Right lobe of liver (tissue), 6 donors: Measurements from ENCODE around the gene RASSF7. TPM values are rescaled to one million over a fixed set of nuclear protein-coding genes. Genes with fewer than 3 reads are reported as not detected.
A peak's percentile ranks its signal among the peaks of the same experiment; 100 is the strongest.

Experiments used
- ATAC-seq, 4 donors: fragments of 200-7000 bp; cut with Tn5 transposase; one replicate each; pipeline ENCODE4 v1.9.1; 2020; ENCODE audit warnings: mild to moderate bottlenecking in 4 of 4, moderate library complexity in 4 of 4
- DNase-seq, 3 donors: peaks; one replicate each; pipeline ENCODE4 v3.0.0-alpha.2; 2020
- H3K27ac ChIP-seq, 3 donors: fragments of 200-600 bp; one replicate each; pipeline ENCODE4 v1.8.0; 2022
- H3K27me3 ChIP-seq, 2 donors: fragments of 200-600 bp; one replicate each; pipeline ENCODE4 v1.8.0; 2022
- H3K36me3 ChIP-seq, 4 donors: fragments of 200-600 bp; sonication (generic) in 1 of 4; one replicate each; pipeline versions ENCODE4 v1.5.1 to v1.8.0; 2017 to 2022; ENCODE audit warnings: control low read depth in 1 of 4
- H3K4me1 ChIP-seq, 4 donors: fragments of 200-600 bp; sonication (generic) in 1 of 4; one replicate each; pipeline versions ENCODE4 v1.5.1 to v1.8.0; 2017 to 2022; ENCODE audit warnings: control low read depth in 1 of 4
- H3K4me3 ChIP-seq, 3 donors: fragments of 200-600 bp; one replicate each; pipeline ENCODE4 v1.8.0; 2022
- H3K9me3 ChIP-seq, 4 donors: fragments of 200-600 bp; sonication (generic) in 1 of 4; one replicate each; pipeline versions ENCODE4 v1.5.1 to v1.8.0; 2017 to 2022; ENCODE audit warnings: control low read depth in 1 of 4
- CTCF ChIP-seq, 4 donors: fragments of 200-600 bp in 3 of 4; fragments of 450-650 bp in 1 of 4; IDR thresholded peaks; one replicate each; pipeline versions ENCODE4 v1.5.1 to v1.8.0; 2016 to 2022; ENCODE audit warnings: antibody characterized with exemption in 4 of 4, mild to moderate bottlenecking in 2 of 4
- POLR2A ChIP-seq: fragments of 450-650 bp; IDR thresholded peaks from one replicate; pipeline ENCODE4 v1.6.1; 2017; ENCODE audit warnings: antibody characterized with exemption, mild to moderate bottlenecking
- WGBS: methylation state at CpG from one replicate; pipeline ENCODE4 v1.1.6; 2018; ENCODE audit warnings: low coverage, low lambda C conversion rate; ENCODE audit not compliant: insufficient coverage; ENCODE audit errors: missing lambda C conversion rate; 5-methylcytosine and 5-hydroxymethylcytosine counted together
- intact Hi-C, 2 donors: fragments of 100-400 bp; cut with DNase I; formaldehyde crosslinking; loops; one replicate each; pipeline versions ENCODE4 v1.11.2 to v1.14.1; 2022
- total RNA-seq, 6 experiments: library from RNA; depleted of rRNA in 2 of 6; stranded (reverse); fragments of >200 nt in 2 of 6; fragmentation: NEBNext Ultra II Directional in 3 of 6; extraction: Animal tissue kit (Norgen Biotek cat#: 25700) in 3 of 6; gene quantifications; one replicate each; pipeline versions ENCODE4 v1.1.0 to v1.2.4, GENCODE V29; 2016 to 2023
- donor health status: DM: no; HTN: yes; CAD: no.
- donor health status: DM: no; HTN: no; CAD: no.
- donor health status: DM: no; HTN: no; CAD: no.
- donor health status: DM: no; HTN: yes; CAD: no.
- donor health status: DM: no; HTN: yes; CAD: no.

Gene RASSF7
- total RNA-seq, 6 experiments from 2014 or later: 20.5 to 61.1 (median 39.5) TPM

- no peaks in the 10 kb centered on the region for H3K9me3 ChIP-seq
- H3K36me3 ChIP-seq: peaks cover 6 to 64% (median 34%) of the 10 kb centered on the region in 4 donors
- H3K4me1 ChIP-seq: peaks cover 0 to 67% (median 33%) of the 10 kb centered on the region in 4 donors
- 43% methylated on average over 9 of the region's 49 CpGs for WGBS
- DNase-seq (peak in 2 of 3 donors; percentile 79 to 80), ATAC-seq (peak in 2 of 4 donors; percentile 1 to 3)
- intact Hi-C loops: loop anchor here in 1 of 2 donors (5.0 kb wide), 1 partner anchor 54 kb away; no protein-coding TSS in a partner anchor
- H3K27me3 ChIP-seq: no peaks in the 10 kb centered on the region
- H3K4me3 ChIP-seq: no peak overlapping the region
- TF ChIP-seq POLR2A (no peak), CTCF (IDR thresholded peaks at IDR 0.05) (no peak)
- H3K27ac ChIP-seq: peak overlapping the region in 1 of 3 donors; percentile 64
Observed at GRCh38 chr11:611001-611996, 50.5 kb downstream of the RASSF7 start.

- peak; percentile 26 to 50 (median 38) for ATAC-seq
- intact Hi-C loops: loop anchor here in 1 of 2 donors (5.0 kb wide), 1 partner anchor 55 kb away; no protein-coding TSS in a partner anchor
- H3K27ac ChIP-seq: peak overlapping the region in 2 of 3 donors; percentile 28 to 64
- TF ChIP-seq CTCF (IDR thresholded peaks at IDR 0.05) (peak; percentile 32 to 50 (median 44)), POLR2A (no peak)
- peaks cover 6 to 54% (median 30%) of the 10 kb centered on the region in 4 donors for H3K36me3 ChIP-seq
- peaks cover 0 to 63% (median 31%) of the 10 kb centered on the region in 4 donors for H3K4me1 ChIP-seq
- H3K9me3 ChIP-seq: no peaks in the 10 kb centered on the region
- H3K27me3 ChIP-seq: no peaks in the 10 kb centered on the region
- WGBS: 18% methylated on average over 3 of the region's 27 CpGs
- peak; percentile 77 to 96 (median 91) for DNase-seq
- no peak overlapping the region for H3K4me3 ChIP-seq
Observed at GRCh38 chr11:612201-612960, 51.6 kb downstream of the RASSF7 start.

GRCh38 chr11:612961-613300 lies 52.2 kb downstream of the RASSF7 start:
- peaks cover 0 to 57% (median 28%) of the 10 kb centered on the region in 4 donors for H3K4me1 ChIP-seq
- intact Hi-C loops: loop anchor here in 1 of 2 donors (5.0 kb wide), 1 partner anchor 56 kb away; no protein-coding TSS in a partner anchor
- no CpG with 5 or more reads among the region's 10 CpGs for WGBS
- H3K4me3 ChIP-seq: no peak overlapping the region
- no peak for TF ChIP-seq POLR2A
- TF ChIP-seq CTCF (IDR thresholded peaks at IDR 0.05): no peak
- H3K9me3 ChIP-seq: no peaks in the 10 kb centered on the region
- H3K27ac ChIP-seq: peak overlapping the region in 1 of 3 donors; percentile 53
- ATAC-seq (no peak), DNase-seq (no peak)
- no peaks in the 10 kb centered on the region for H3K27me3 ChIP-seq
- peaks cover 6 to 48% (median 26%) of the 10 kb centered on the region in 4 donors for H3K36me3 ChIP-seq

- H3K4me1 ChIP-seq: peaks cover 0 to 57% (median 27%) of the 10 kb centered on the region in 4 donors
- WGBS: 20% methylated on average over 1 of the region's 36 CpGs
- H3K27me3 ChIP-seq: no peaks in the 10 kb centered on the region
- H3K4me3 ChIP-seq: peak overlapping the region in 1 of 3 donors; percentile 73
- peaks cover under 1 to 43% (median 24%) of the 10 kb centered on the region in 4 donors for H3K36me3 ChIP-seq
- H3K27ac ChIP-seq: peak overlapping the region in 1 of 3 donors; percentile 85
- ATAC-seq: peak; percentile 2 to 34 (median 17)
- H3K9me3 ChIP-seq: no peaks in the 10 kb centered on the region
- DNase-seq: peak; percentile 83 to 89 (median 88)
- TF ChIP-seq CTCF (IDR thresholded peaks at IDR 0.05): no peak
- peak; percentile 42 for TF ChIP-seq POLR2A
- intact Hi-C loops: loop anchor here in 1 of 2 donors (5.0 kb wide), 1 partner anchor 56 kb away; no protein-coding TSS in a partner anchor
Observed at GRCh38 chr11:613369-613968, 52.7 kb downstream of the RASSF7 start.
